Sigmoid colon (tissue), 7 donors: ENCODE data around the gene IFNA13. TPM values are rescaled to one million over a fixed set of nuclear protein-coding genes. Genes with fewer than 3 reads are reported as not detected.

ENCODE experiments used
- DNase-seq: peaks from one replicate; pipeline ENCODE4 v3.0.0-alpha.2; 2019
- H3K27ac ChIP-seq, 4 donors: fragments of 200-600 bp; sonication (generic); one replicate each; pipeline ENCODE4 v1.5.1; 2016 to 2019; ENCODE audit warnings: mild to moderate bottlenecking in 1 of 4
- H3K27me3 ChIP-seq, 3 donors: fragments of 200-600 bp; sonication (generic); one replicate each; pipeline ENCODE4 v1.5.1; 2019; ENCODE audit warnings: mild to moderate bottlenecking in 1 of 3
- H3K36me3 ChIP-seq, 4 donors: fragments of 200-600 bp; sonication (generic); one replicate each; pipeline ENCODE4 v1.5.1; 2016 to 2019
- H3K4me1 ChIP-seq, 4 donors: fragments of 200-600 bp; sonication (generic); one replicate each; pipeline ENCODE4 v1.5.1; 2017 to 2019
- H3K4me3 ChIP-seq, 4 donors: fragments of 200-600 bp; sonication (generic); one replicate each; pipeline ENCODE4 v1.5.1; 2017 to 2019; ENCODE audit warnings: mild to moderate bottlenecking in 2 of 4, moderate library complexity in 1 of 4
- H3K9me3 ChIP-seq, 4 donors: fragments of 200-600 bp in 3 of 4; sonication (generic) in 3 of 4; one replicate each; pipeline versions ENCODE4 v1.5.1 to v1.6.1; 2013 to 2019
- CTCF ChIP-seq, 4 experiments: fragments of 450-650 bp in 3 of 4; fragments of 200-600 bp in 1 of 4; IDR thresholded peaks; one replicate each; pipeline ENCODE4 v1.5.1; 2016 to 2019; ENCODE audit warnings: antibody characterized with exemption in 4 of 4, mild to moderate bottlenecking in 3 of 4, moderate library complexity in 2 of 4
- EP300 ChIP-seq, 4 donors: sonication (generic); formaldehyde crosslinking; IDR thresholded peaks; one replicate each; pipeline ENCODE4 v1.6.1; 2017; ENCODE audit warnings: antibody characterized with exemption in 4 of 4
- POLR2A ChIP-seq, 2 donors: fragments of 450-650 bp; IDR thresholded peaks; one replicate each; pipeline ENCODE4 v1.6.1; 2016; ENCODE audit warnings: antibody characterized with exemption in 2 of 2, mild to moderate bottlenecking in 2 of 2, moderate library complexity in 2 of 2
- POLR2AphosphoS5 ChIP-seq, 4 donors: sonication (generic); formaldehyde crosslinking; IDR thresholded peaks; one replicate each; pipeline ENCODE4 v1.6.1; 2017; ENCODE audit warnings: antibody characterized with exemption in 4 of 4
- WGBS, 2 donors: extraction: QIAGEN DNeasy Blood & Tissue Kit; methylation state at CpG; one replicate each; pipeline ENCODE4 v1.1.7; 2013; 5-methylcytosine and 5-hydroxymethylcytosine counted together
- intact Hi-C: fragments of 100-400 bp; cut with DNase I; formaldehyde crosslinking; loops from one replicate; pipeline ENCODE4 v1.15.1; 2023
- polyA plus RNA-seq, 3 donors: library from polyadenylated mRNA; stranded (reverse); fragments of 200-250 nt; gene quantifications; one replicate each; pipeline ENCODE4 v1.2.3, GENCODE V29; 2013
- total RNA-seq, 4 donors: library from RNA; depleted of rRNA; stranded (reverse); fragments of >200 nt; gene quantifications; one replicate each; pipeline ENCODE4 v1.1.0, GENCODE V29; 2016
- donor health status: healthy with polysubstance abuse.
- donor health status: Bipolar disorder and iron deficiency.
- donor health status: healthy.

Gene IFNA13
- total and polyA plus RNA-seq, 7 donors: not detected

GRCh38 chr9:21334701-21335632 lies 32.9 kb downstream of the IFNA13 start, which contains the start of gene KLHL9:
KLHL9 (minus strand) TSS chr9:21335404; CDS start chr9:21334859, 545 bp downstream.
- Histone ChIP-seq H3K4me1 (peaks cover 0 to 46% (median 43%) of the 10 kb centered on the region in 4 donors), H3K36me3 (peaks cover 0 to 10% (median 0%) of the 10 kb centered on the region in 4 donors), H3K27me3 (no peaks in the 10 kb centered on the region), H3K27ac (peak within 1 kb of the TSS; percentile 88 to 95 (median 91)), H3K9me3 (no peaks in the 10 kb centered on the region), H3K4me3 (peak within 1 kb of the TSS; percentile 58 to 95 (median 84))
- intact Hi-C loops: loop anchor here (1.0 to 5.0 kb wide), 2 partner anchors 9 to 467 kb away; partner anchors contain the start of gene MTAP
- peak; percentile 97 for DNase-seq
- WGBS, 2 donors: 0 to 1% methylated on average over 55 of the region's 55 CpGs
- TF ChIP-seq POLR2AphosphoS5 (IDR thresholded peaks at IDR 0.05) (peak; percentile 78 to 87 (median 87)), POLR2A (IDR thresholded peaks at IDR 0.05) (peak; percentile 20 to 30), EP300 (IDR thresholded peaks at IDR 0.05) (no peak)

DNA sequence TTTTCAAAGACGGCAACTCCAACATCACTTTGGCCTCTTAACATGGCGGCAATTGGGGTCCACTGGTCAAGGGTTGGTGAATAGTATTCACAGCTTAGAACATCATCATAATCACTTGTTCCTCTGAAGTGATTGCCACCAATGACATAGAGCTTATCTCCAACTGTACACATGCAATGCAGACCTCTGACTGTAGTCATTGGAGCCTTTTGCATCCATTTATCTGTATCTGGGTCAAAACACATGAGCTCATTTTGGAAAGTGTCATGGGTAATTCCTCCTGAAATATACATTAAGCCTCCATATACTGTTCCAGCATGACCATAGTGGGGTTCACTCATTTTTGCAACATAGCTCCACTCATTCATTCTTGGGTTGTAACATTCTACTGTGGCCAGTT lies 34.6 kb downstream of the IFNA13 start:
- Histone ChIP-seq H3K4me1 (peaks cover 0 to 60% (median 60%) of the 10 kb centered on the region in 4 donors), H3K27me3 (no peaks in the 10 kb centered on the region), H3K36me3 (peaks cover 0 to 10% (median 0%) of the 10 kb centered on the region in 4 donors), H3K4me3 (peak overlapping the region in 2 of 4 donors; percentile 58 to 86), H3K27ac (peak overlapping the region in 1 of 4 donors; percentile 95), H3K9me3 (no peaks in the 10 kb centered on the region)
- no peak for DNase-seq
- TF ChIP-seq EP300 (IDR thresholded peaks at IDR 0.05) (no peak), POLR2AphosphoS5 (IDR thresholded peaks at IDR 0.05) (no peak), CTCF (IDR thresholded peaks at IDR 0.05) (no peak), POLR2A (IDR thresholded peaks at IDR 0.05) (no peak)
- 96 to 97% methylated on average over 2 of the region's 2 CpGs for WGBS, 2 donors
- intact Hi-C loops: loop anchor here (5.0 kb wide), 1 partner anchor 469 kb away; the partner anchor contains the start of gene MTAP

- Histone ChIP-seq H3K4me3 (peak overlapping the region in 1 of 4 donors; percentile 86), H3K4me1 (peaks cover 0 to 74% (median 63%) of the 10 kb centered on the region in 4 donors), H3K27ac (peak overlapping the region in 1 of 4 donors; percentile 20), H3K27me3 (no peaks in the 10 kb centered on the region), H3K9me3 (no peaks in the 10 kb centered on the region), H3K36me3 (peaks cover 0 to 10% (median 0%) of the 10 kb centered on the region in 4 donors)
- no peak for DNase-seq
- intact Hi-C loops: loop anchor here (5.0 kb wide), 1 partner anchor 470 kb away; the partner anchor contains the start of gene MTAP
- TF ChIP-seq CTCF (IDR thresholded peaks at IDR 0.05) (no peak), POLR2A (IDR thresholded peaks at IDR 0.05) (no peak), POLR2AphosphoS5 (IDR thresholded peaks at IDR 0.05) (no peak), EP300 (IDR thresholded peaks at IDR 0.05) (no peak)
- WGBS, 2 donors: 58 to 69% methylated on average over 5 of the region's 5 CpGs
These were observed 36.0 kb downstream of the IFNA13 start for GRCh38 chr9:21331676-21332402.

DNA sequence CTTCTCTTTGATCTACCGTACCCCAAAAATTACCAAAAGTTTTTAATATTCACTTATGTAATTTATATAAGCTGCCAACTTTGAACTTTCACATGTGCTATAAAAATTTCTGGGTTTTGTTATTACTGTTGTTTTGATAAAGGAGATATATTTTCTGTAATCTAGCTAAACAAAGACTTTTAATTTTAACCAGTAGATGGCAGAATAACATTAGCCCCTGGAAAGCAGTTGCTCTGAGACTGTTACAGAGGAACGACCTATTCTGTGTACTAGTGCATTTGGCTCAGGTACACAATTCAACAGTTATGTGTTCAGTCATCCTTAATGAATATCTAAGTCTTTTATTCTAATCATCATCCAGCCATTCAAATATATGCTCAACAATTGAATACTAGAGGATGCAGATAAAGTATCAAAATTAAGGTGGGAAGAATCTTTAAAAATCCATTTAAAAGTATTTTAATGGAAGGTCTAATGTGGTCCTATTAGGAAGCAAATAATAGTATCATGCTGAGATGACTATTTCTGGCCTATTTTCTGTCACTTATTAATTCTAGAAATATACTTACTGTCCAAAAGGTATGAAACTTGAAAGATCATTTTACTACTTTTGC lies 41.2 kb downstream of the IFNA13 start:
- Histone ChIP-seq H3K36me3 (peaks cover 0 to 24% (median 5%) of the 10 kb centered on the region in 4 donors), H3K4me1 (peaks cover 0 to 62% (median 35%) of the 10 kb centered on the region in 4 donors), H3K4me3 (no peak overlapping the region), H3K27ac (no peak overlapping the region), H3K27me3 (no peaks in the 10 kb centered on the region), H3K9me3 (no peaks in the 10 kb centered on the region)
- DNase-seq: no peak
- 36 to 38% methylated on average over 2 of the region's 2 CpGs for WGBS, 2 donors
- TF ChIP-seq EP300 (IDR thresholded peaks at IDR 0.05): no peak
- TF ChIP-seq CTCF (IDR thresholded peaks at IDR 0.05): peak; percentile 28 to 59 (median 34)
- TF ChIP-seq POLR2A (IDR thresholded peaks at IDR 0.05): no peak
- intact Hi-C loops: loop anchor here (1.0 to 5.0 kb wide), 4 partner anchors 8 to 461 kb away; no protein-coding TSS in a partner anchor
